Measurements from ENCODE around the gene ADAMTSL1. TPM values are rescaled to one million over a fixed set of nuclear protein-coding genes. Genes with fewer than 3 reads are reported as not detected.
A peak's percentile ranks its signal among the peaks of the same experiment; 100 is the strongest.

Gene ADAMTSL1
- total RNA-seq, 1 donor from 2014 or later: 12.3 TPM

DNA sequence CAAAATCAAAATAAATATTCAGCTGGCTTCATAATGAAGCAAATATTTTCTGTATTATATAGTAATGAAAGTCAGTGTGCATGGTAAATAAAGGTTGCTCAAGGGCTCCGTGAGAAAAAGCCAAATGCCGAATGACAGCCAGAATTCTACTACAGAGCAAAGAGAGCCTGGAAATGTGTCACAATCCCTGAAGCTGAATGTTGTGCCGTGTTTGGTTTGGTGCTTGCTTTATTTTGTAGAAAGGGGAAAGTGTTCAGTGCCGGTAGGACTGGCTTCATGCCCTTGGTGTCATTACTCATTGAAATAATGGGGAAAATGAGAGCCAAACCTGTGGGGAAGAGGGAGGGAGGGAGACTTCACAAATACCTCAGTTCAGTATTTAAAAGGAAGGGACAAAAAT lies 26.8 kb upstream of the ADAMTSL1 start:
- Histone ChIP-seq H3K9me3 (no peaks in the 10 kb centered on the region), H3K36me3 (no peaks in the 10 kb centered on the region), H3K27ac (peak overlapping the region; percentile 65 to 75), H3K27me3 (no peaks in the 10 kb centered on the region), H3K4me3 (peak overlapping the region; percentile 18 to 43), H3K4me1 (peaks cover 0 to 11% of the 10 kb centered on the region in 2 donors)
- TF ChIP-seq, protein P1, sequence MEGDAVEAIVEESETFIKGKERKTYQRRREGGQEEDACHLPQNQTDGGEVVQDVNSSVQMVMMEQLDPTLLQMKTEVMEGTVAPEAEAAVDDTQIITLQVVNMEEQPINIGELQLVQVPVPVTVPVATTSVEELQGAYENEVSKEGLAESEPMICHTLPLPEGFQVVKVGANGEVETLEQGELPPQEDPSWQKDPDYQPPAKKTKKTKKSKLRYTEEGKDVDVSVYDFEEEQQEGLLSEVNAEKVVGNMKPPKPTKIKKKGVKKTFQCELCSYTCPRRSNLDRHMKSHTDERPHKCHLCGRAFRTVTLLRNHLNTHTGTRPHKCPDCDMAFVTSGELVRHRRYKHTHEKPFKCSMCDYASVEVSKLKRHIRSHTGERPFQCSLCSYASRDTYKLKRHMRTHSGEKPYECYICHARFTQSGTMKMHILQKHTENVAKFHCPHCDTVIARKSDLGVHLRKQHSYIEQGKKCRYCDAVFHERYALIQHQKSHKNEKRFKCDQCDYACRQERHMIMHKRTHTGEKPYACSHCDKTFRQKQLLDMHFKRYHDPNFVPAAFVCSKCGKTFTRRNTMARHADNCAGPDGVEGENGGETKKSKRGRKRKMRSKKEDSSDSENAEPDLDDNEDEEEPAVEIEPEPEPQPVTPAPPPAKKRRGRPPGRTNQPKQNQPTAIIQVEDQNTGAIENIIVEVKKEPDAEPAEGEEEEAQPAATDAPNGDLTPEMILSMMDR (IDR thresholded peaks at IDR 0.05): no peak
- intact Hi-C loops (cut with DNase I): loop anchor here (2.0 to 10.0 kb wide), 3 partner anchors 45 to 602 kb away; partner anchors contain the start of gene RRAGA
- DNase-seq (ENCODE audit: low spot score in 2 of 2): peak in 1 of 2 donors; percentile 84

DNA sequence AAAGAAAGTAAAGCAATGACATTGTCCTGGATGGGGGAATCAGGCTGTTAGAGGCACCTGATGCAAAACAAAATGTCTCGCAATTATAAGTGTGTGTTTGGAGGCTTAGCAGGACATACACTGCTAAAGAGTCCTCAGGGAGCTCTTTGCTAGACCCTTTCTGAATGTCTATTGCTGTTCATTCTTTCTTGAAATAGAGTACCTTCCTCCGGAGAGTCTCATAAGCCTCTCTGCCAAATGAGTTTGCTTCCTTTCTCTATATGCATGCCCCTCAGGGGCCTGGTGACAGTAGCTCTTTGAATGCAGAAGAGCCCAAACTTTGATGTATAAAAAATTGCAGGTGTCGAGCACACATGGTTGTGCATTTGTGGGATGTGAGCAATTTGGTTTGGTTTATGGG lies 26.4 kb upstream of the ADAMTSL1 start:
- Histone ChIP-seq H3K27me3 (no peaks in the 10 kb centered on the region), H3K4me1 (peaks cover 0 to 11% of the 10 kb centered on the region in 2 donors), H3K9me3 (no peaks in the 10 kb centered on the region), H3K36me3 (no peaks in the 10 kb centered on the region), H3K4me3 (peak overlapping the region; percentile 18 to 43), H3K27ac (peak overlapping the region; percentile 65 to 75)
- TF ChIP-seq, protein P1 (IDR thresholded peaks at IDR 0.05): no peak
- intact Hi-C loops (cut with DNase I): loop anchor here (2.0 to 10.0 kb wide), 3 partner anchors 45 to 601 kb away; partner anchors contain the start of gene RRAGA
- no peak for DNase-seq (ENCODE audit: low spot score in 2 of 2)

DNA sequence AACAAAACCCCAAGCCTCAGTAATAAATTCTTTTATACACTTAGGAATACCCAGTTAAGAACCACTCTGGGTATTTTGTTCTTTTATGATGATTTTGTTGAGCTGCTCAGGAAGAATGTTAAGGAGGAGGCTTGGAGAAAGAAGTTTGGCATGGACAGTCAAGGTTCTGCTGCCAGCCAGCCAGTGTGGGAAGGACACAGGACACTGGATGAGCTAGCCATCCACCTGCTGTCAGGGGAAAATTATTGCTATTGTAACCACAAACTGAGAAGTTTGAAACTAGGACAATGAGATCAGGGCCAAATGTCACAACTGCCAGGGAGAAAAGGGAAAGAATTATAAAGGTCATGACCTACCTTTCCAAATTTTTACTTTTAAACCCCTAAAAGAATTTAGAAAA lies 25.9 kb upstream of the ADAMTSL1 start:
- intact Hi-C loops (cut with DNase I): loop anchor here (5.0 to 10.0 kb wide), 2 partner anchors 44 to 217 kb away; no protein-coding TSS in a partner anchor
- H3K36me3 ChIP-seq: no peaks in the 10 kb centered on the region
- H3K4me1 ChIP-seq: peaks cover 0 to 11% of the 10 kb centered on the region in 2 donors
- TF ChIP-seq, protein P1 (IDR thresholded peaks at IDR 0.05): no peak
- H3K4me3 ChIP-seq: no peak overlapping the region
- no peaks in the 10 kb centered on the region for H3K9me3 ChIP-seq
- peak overlapping the region; percentile 65 to 75 for H3K27ac ChIP-seq
- H3K27me3 ChIP-seq: no peaks in the 10 kb centered on the region
- DNase-seq (ENCODE audit: low spot score in 2 of 2): no peak

DNA sequence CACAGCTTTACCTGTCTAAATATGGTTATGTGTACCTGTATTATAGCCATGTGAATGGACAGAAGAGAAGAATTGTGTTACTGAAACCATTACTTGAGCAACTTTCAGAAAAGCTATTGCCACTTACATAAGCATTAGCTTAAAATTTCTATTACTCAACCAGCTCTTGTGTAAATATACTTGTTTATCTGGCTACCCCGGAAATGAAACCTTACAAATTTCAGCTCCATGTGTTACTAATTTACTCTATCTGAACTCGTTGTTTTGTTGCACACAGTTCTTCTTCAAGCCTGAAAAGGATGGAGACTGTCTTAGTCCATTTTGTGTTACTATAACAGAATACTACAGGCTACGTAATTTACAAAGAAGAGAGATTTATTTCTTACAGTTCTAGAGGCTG lies 22.5 kb upstream of the ADAMTSL1 start:
- Histone ChIP-seq H3K4me3 (no peak overlapping the region), H3K36me3 (no peaks in the 10 kb centered on the region), H3K4me1 (peaks cover 0 to 11% of the 10 kb centered on the region in 2 donors), H3K27me3 (no peaks in the 10 kb centered on the region), H3K27ac (no peak overlapping the region), H3K9me3 (no peaks in the 10 kb centered on the region)
- no peak for DNase-seq (ENCODE audit: low spot score in 2 of 2)
- intact Hi-C loops (cut with DNase I): no loop called here
- TF ChIP-seq, protein P1 (IDR thresholded peaks at IDR 0.05): no peak

DNA sequence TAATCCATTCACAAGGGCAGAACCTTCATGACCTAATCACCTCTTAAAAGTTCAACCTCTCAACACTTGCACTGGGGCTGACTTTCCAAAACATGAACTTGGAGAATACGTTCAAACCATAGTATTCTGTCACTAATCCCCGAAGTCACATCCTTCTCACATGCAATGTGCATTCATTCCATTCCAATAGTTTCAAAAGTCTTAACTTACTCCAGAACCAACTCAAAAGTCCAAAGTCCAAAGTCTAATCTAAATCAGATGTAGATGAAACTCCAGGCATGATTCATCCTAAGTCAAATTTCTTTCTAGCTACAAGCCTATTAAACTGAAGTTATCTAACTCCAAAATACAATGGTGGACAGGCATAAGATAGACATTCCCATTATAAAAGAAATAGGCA lies 21.7 kb upstream of the ADAMTSL1 start:
- intact Hi-C loops (cut with DNase I): no loop called here
- Histone ChIP-seq H3K36me3 (no peaks in the 10 kb centered on the region), H3K4me1 (peaks cover 0 to 11% of the 10 kb centered on the region in 2 donors), H3K27ac (no peak overlapping the region), H3K9me3 (no peaks in the 10 kb centered on the region), H3K27me3 (no peaks in the 10 kb centered on the region), H3K4me3 (no peak overlapping the region)
- TF ChIP-seq, protein P1 (IDR thresholded peaks at IDR 0.05): no peak
- DNase-seq (ENCODE audit: low spot score in 2 of 2): no peak
